Measurements from ENCODE around the gene GIT1. TPM values are rescaled to one million over a fixed set of nuclear protein-coding genes. Genes with fewer than 3 reads are reported as not detected.

The GIT1 gene
- total and polyA plus RNA-seq, 2 donors (not counting 3 experiments of a cell fraction or from before 2014, with no cell fraction given) = 75.5 to 92.5 TPM

- peak overlapping the region in 1 of 3 experiments; percentile 2 for H3K4me3 ChIP-seq (replicated peaks in 1 of 3; ENCODE audit: insufficient read depth in 1 of 3, low read depth in 1 of 3, low read length in 3 of 3)
- no peaks in the 10 kb centered on the region for H3K79me2 ChIP-seq (ENCODE audit: control insufficient read depth, insufficient read depth, low read length)
- intact Hi-C loops (cut with micrococcal nuclease) (loop anchor here (1.0 to 5.0 kb wide), 3 partner anchors 50 to 314 kb away; partner anchors contain the start of genes ABHD15 and TP53I13), dilution Hi-C loops (cut with MboI; ENCODE audit: extremely low pct_ligation_motif_present, low sequenced_read_pairs) (no loop called here)
- no peaks in the 10 kb centered on the region for H3K36me3 ChIP-seq (ENCODE audit: control insufficient read depth in 2 of 2, extremely low read depth in 1 of 2, insufficient read depth in 2 of 2, low read length in 2 of 2)
- H3K4me2 ChIP-seq (ENCODE audit: insufficient read depth, low read length) = peak overlapping the region; percentile 43
- no peak overlapping the region for H3K27ac ChIP-seq (ENCODE audit: insufficient read depth, low read depth, low read length)
- peak; percentile 87 for FAIRE-seq
- no peak overlapping the region for H3K9ac ChIP-seq (replicated peaks; ENCODE audit: extremely low read depth, insufficient read depth, low read length)
- H4K20me1 ChIP-seq (replicated peaks; ENCODE audit: control insufficient read depth, extremely low read depth, insufficient read depth, low read length) = no peaks in the 10 kb centered on the region
- H2AFZ ChIP-seq (ENCODE audit: low read depth, low read length) = peak overlapping the region; percentile 69
- POLR2A ChIA-PET = interaction anchor here (1.0 kb wide), 1 partner anchor 163 kb away, joined by 3 read pairs; no protein-coding TSS in a partner anchor
- no peaks in the 10 kb centered on the region for H3K27me3 ChIP-seq (ENCODE audit: control insufficient read depth in 2 of 2, insufficient read depth in 2 of 2, low read length in 2 of 2)
- no peaks in the 10 kb centered on the region for H3K9me1 ChIP-seq (replicated peaks; ENCODE audit: control insufficient read depth, extremely low read depth, insufficient read depth, low read length)
- no peak for TF ChIP-seq POLR2A (IDR thresholded peaks at IDR 0.05; ENCODE audit: low read depth, low read length)
- no peak for TF ChIP-seq FOS (IDR thresholded peaks at IDR 0.05; ENCODE audit: borderline replicate concordance, insufficient read depth, low read length)
- TF ChIP-seq MYC (IDR thresholded peaks at IDR 0.05; ENCODE audit: low read depth, low read length) = peak; percentile 61
- TF ChIP-seq POLR2AphosphoS5 (IDR thresholded peaks at IDR 0.05; ENCODE audit: insufficient read depth, low read depth, low read length) = no peak
- TF ChIP-seq, protein P1, sequence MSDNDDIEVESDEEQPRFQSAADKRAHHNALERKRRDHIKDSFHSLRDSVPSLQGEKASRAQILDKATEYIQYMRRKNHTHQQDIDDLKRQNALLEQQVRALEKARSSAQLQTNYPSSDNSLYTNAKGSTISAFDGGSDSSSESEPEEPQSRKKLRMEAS (IDR thresholded peaks at IDR 0.05; ENCODE audit: insufficient read depth, insufficient read length) = peak; percentile 73
- TF ChIP-seq, protein P2, sequence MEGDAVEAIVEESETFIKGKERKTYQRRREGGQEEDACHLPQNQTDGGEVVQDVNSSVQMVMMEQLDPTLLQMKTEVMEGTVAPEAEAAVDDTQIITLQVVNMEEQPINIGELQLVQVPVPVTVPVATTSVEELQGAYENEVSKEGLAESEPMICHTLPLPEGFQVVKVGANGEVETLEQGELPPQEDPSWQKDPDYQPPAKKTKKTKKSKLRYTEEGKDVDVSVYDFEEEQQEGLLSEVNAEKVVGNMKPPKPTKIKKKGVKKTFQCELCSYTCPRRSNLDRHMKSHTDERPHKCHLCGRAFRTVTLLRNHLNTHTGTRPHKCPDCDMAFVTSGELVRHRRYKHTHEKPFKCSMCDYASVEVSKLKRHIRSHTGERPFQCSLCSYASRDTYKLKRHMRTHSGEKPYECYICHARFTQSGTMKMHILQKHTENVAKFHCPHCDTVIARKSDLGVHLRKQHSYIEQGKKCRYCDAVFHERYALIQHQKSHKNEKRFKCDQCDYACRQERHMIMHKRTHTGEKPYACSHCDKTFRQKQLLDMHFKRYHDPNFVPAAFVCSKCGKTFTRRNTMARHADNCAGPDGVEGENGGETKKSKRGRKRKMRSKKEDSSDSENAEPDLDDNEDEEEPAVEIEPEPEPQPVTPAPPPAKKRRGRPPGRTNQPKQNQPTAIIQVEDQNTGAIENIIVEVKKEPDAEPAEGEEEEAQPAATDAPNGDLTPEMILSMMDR (IDR thresholded peaks at IDR 0.05; ENCODE audit: extremely low read depth in 1 of 2, insufficient read depth in 1 of 2, low read depth in 1 of 2, low read length in 2 of 2) = peak; percentile 91 to 94
- TF ChIP-seq EZH2 (IDR thresholded peaks at IDR 0.05; ENCODE audit: borderline replicate concordance, low read depth, low read length, severe bottlenecking) = no peak
- CTCF ChIA-PET = interaction anchor here (0.5 to 6.9 kb wide), 57 partner anchors 9 to 493 kb away, joined by 3 to 120 read pairs (median 5); partner anchors contain the start of genes ABHD15, ANKRD13B, SSH2 and TP53I13
- DNase-seq (ENCODE audit: low read depth, low spot score) = peak; percentile 86
- H3K4me1 ChIP-seq (ENCODE audit: control insufficient read depth, extremely low read depth, insufficient read depth, low read length) = peaks cover 33% of the 10 kb centered on the region
- BruUV-seq (replicated peaks) = no TSS peak
- H3K9me3 ChIP-seq (replicated peaks; ENCODE audit: control insufficient read depth, insufficient read depth, low read length) = no peaks in the 10 kb centered on the region
These were observed 27.7 kb upstream of the GIT1 start for GRCh38 chr17:29617125-29617480.
